Fibroblast of villous mesenchyme (primary cell): ENCODE data around the gene POLR2F. TPM values are rescaled to one million over a fixed set of nuclear protein-coding genes. Genes with fewer than 3 reads are reported as not detected.

ENCODE experiments used
- DNase-seq: peaks from one replicate; pipeline ENCODE4 v3.0.0-alpha.2; 2010; ENCODE audit warnings: low read depth
- H3K4me3 ChIP-seq: 2 replicates; pipeline ENCODE4 v1.5.1; 2011; ENCODE audit warnings: low read depth, mild to moderate bottlenecking, low read length
- total RNA-seq: library from RNA; depleted of rRNA; stranded (reverse); fragments of >200 nt; gene quantifications from 2 replicates; pipeline ENCODE4 v1.2.3, GENCODE V29; 2012
- TF ChIP-seq, protein P1 (sequence below): IDR thresholded peaks from 2 replicates; pipeline ENCODE4 v1.5.1; 2012; ENCODE audit warnings: low read depth, mild to moderate bottlenecking, low read length; ENCODE audit not compliant: insufficient read depth

The POLR2F gene
- total RNA-seq, 1 donor = 28.9 TPM

DNA sequence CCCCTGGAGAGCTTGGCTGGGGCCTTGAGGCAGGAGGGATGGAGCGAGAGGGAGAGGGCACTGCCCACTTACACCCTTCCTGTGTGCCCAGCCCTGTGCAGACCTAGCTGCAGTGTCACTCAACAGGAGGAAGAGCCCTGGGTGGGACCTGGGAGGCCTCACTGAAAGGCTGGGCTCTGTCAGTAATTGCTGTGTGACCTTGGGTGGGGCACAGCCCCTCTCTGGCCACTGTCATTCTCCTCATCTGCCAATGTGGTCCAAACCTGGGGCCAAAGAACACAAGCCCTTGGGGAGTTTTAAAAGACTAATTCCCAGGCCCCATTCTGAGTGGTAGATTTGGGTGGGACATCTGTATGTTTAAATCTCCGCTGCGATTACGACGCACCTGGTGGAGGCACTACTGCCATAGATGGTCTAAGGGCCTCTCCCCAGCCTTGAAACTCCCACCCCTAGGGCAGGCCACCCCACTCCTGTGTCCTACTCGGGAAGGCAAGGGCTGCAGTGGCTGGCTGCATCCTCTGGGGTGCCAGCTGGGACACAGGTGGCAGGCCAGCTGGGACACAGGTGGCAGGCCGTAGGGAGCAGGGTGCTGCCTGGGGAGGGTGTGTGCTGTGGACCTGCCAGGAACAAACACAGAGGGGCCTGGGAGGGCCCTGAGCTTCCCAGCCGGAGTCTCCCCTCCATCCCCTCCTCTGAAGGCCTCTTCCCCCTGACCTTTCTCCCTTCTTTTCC is 43.2 kb downstream of the POLR2F start:
- H3K4me3 ChIP-seq = no peak overlapping the region
- TF ChIP-seq, protein P1, sequence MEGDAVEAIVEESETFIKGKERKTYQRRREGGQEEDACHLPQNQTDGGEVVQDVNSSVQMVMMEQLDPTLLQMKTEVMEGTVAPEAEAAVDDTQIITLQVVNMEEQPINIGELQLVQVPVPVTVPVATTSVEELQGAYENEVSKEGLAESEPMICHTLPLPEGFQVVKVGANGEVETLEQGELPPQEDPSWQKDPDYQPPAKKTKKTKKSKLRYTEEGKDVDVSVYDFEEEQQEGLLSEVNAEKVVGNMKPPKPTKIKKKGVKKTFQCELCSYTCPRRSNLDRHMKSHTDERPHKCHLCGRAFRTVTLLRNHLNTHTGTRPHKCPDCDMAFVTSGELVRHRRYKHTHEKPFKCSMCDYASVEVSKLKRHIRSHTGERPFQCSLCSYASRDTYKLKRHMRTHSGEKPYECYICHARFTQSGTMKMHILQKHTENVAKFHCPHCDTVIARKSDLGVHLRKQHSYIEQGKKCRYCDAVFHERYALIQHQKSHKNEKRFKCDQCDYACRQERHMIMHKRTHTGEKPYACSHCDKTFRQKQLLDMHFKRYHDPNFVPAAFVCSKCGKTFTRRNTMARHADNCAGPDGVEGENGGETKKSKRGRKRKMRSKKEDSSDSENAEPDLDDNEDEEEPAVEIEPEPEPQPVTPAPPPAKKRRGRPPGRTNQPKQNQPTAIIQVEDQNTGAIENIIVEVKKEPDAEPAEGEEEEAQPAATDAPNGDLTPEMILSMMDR = no peak
- no peak for DNase-seq

- TF ChIP-seq, protein P1 = no peak
- DNase-seq = no peak
- no peak overlapping the region for H3K4me3 ChIP-seq
These were observed 45.0 kb downstream of the POLR2F start for GRCh38 chr22:37998543-37998942.

- H3K4me3 ChIP-seq = no peak overlapping the region
- DNase-seq = no peak
- TF ChIP-seq, protein P1 = no peak
These were observed 45.7 kb downstream of the POLR2F start for GRCh38 chr22:37999236-37999635.

DNA sequence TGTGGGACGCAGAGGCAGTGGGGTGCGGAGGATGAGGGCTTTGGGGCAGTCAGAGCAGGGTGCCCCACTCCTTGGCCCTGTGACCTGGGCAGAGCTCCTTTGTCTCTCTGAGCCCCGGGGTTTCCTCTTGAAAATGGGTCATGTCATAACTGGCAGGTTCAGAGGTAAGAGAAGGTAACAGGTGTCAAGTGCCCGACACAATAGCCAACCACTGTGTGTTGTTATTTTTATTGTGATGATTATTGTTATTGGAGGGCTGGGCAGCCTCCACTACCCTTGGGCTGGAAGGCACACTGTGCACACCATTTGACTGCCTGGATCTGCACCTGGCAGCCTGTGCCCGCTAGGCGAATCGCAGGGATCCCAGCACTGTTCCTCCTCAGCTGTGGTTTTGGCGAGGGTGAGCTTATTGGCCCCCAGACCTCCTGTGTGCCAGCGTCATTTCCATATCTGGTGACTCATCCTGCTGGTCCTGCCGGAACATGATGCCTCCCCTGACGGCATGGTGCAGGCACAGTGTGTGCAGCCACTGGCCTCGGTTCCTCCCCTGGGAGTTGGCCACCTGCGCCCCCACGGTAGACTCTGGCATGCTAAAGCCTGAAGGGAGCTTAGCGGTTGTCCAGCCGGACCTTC is 46.3 kb downstream of the POLR2F start:
- TF ChIP-seq, protein P1 = no peak
- no peak overlapping the region for H3K4me3 ChIP-seq
- DNase-seq = peak; percentile 46

DNA sequence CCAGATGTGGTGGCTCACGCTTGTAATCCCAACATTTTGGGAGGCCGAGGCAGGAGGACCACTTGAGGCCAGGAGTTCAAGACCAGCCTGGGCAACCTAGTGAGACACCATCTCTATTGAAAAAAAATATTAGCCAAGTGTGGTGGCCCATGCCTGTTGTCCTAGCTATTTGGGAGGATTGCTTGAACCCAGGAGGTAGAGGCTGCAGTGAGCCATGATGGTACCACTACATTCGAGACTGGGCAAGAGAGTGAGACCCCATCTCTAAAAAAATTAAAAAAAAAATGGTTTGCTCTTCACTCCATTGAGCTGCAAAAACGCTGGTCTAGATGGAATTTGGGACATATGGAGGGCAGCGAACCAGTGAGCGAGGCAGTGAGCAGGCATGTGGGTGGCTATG is 52.4 kb downstream of the POLR2F start:
- H3K4me3 ChIP-seq = no peak overlapping the region
- DNase-seq = no peak
- TF ChIP-seq, protein P1 = no peak

GRCh38 chr22:38006906-38007305 is 53.4 kb downstream of the POLR2F start:
- TF ChIP-seq, protein P1 = no peak
- H3K4me3 ChIP-seq = no peak overlapping the region
- no peak for DNase-seq
